ENCODE measurements around the gene PAFAH2. TPM values are rescaled to one million over a fixed set of nuclear protein-coding genes. Genes with fewer than 3 reads are reported as not detected.

PAFAH2 gene
- total RNA-seq, 1 donor from 2014 or later: 6.3 TPM

GRCh38 chr1:26038904-26039303 is 41.0 kb upstream of the PAFAH2 start:
- TF ChIP-seq, protein P1, sequence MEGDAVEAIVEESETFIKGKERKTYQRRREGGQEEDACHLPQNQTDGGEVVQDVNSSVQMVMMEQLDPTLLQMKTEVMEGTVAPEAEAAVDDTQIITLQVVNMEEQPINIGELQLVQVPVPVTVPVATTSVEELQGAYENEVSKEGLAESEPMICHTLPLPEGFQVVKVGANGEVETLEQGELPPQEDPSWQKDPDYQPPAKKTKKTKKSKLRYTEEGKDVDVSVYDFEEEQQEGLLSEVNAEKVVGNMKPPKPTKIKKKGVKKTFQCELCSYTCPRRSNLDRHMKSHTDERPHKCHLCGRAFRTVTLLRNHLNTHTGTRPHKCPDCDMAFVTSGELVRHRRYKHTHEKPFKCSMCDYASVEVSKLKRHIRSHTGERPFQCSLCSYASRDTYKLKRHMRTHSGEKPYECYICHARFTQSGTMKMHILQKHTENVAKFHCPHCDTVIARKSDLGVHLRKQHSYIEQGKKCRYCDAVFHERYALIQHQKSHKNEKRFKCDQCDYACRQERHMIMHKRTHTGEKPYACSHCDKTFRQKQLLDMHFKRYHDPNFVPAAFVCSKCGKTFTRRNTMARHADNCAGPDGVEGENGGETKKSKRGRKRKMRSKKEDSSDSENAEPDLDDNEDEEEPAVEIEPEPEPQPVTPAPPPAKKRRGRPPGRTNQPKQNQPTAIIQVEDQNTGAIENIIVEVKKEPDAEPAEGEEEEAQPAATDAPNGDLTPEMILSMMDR (IDR thresholded peaks at IDR 0.05; ENCODE audit: partially characterized antibody, unreplicated experiment): no peak
- H3K36me3 Mint-ChIP-seq (ENCODE audit: unreplicated experiment): no peaks in the 10 kb centered on the region

DNA sequence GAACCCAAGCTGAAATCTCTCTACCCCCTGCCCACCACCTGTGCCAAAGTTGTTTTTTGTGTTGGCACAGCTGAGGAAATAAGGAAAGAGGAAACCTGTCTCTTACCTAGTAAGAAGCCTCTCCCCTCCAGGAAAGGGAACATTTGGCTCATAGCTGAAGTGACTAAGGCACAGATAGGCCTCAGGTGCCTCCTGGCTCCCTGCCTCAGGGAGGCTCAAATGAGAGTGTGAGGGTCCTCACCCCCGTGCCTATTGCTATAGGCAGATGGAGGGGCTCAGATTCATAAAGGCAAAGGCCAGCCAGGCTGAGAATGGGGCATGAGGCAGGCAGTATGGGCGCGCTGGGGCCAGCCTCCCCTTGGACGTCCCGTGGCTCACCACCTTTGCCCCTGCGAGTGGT is 40.6 kb upstream of the PAFAH2 start:
- Mint-ChIP-seq H3K4me1 (ENCODE audit: low read depth, unreplicated experiment) (no peaks in the 10 kb centered on the region), H3K36me3 (ENCODE audit: unreplicated experiment) (no peaks in the 10 kb centered on the region), H3K27ac (ENCODE audit: unreplicated experiment) (no peak overlapping the region), H3K9me3 (ENCODE audit: unreplicated experiment) (peaks cover 7% of the 10 kb centered on the region), H3K4me3 (ENCODE audit: unreplicated experiment) (no peak overlapping the region), H3K27me3 (ENCODE audit: unreplicated experiment) (peaks cover 5% of the 10 kb centered on the region)
- no peak for DNase-seq
- TF ChIP-seq, protein P1 (IDR thresholded peaks at IDR 0.05; ENCODE audit: partially characterized antibody, unreplicated experiment): no peak

More at GRCh38 chr1:26038904-26039303, 41.0 kb upstream of the PAFAH2 start:
- peaks cover 7% of the 10 kb centered on the region for H3K9me3 Mint-ChIP-seq (ENCODE audit: unreplicated experiment)
- no peak for DNase-seq
- H3K27me3 Mint-ChIP-seq (ENCODE audit: unreplicated experiment): peaks cover 5% of the 10 kb centered on the region
- no peak overlapping the region for H3K4me3 Mint-ChIP-seq (ENCODE audit: unreplicated experiment)
- H3K4me1 Mint-ChIP-seq (ENCODE audit: low read depth, unreplicated experiment): no peaks in the 10 kb centered on the region
- no peak overlapping the region for H3K27ac Mint-ChIP-seq (ENCODE audit: unreplicated experiment)

DNA sequence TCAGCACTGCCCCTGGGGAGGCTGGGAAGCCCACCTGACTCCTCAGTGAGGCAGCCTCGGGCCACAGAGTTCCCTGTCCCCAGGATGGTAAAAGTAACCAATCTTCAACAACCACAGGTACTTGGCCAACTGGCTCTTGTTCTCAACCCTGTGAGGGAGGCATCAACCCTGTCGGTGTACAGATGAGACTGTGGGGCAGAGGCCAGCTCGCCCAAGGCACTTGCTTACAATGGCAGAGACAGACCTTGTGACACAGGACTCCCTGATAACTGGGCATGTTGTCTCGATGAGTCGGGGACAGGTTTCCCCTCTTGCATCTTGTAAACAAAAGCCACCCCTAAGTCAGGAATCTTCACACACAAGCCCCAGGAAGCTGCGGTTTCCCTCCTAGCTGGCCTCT is 40.0 kb upstream of the PAFAH2 start:
- DNase-seq: no peak
- Mint-ChIP-seq H3K9me3 (ENCODE audit: unreplicated experiment) (peaks cover 7% of the 10 kb centered on the region), H3K27ac (ENCODE audit: unreplicated experiment) (no peak overlapping the region), H3K27me3 (ENCODE audit: unreplicated experiment) (peaks cover 3% of the 10 kb centered on the region), H3K36me3 (ENCODE audit: unreplicated experiment) (no peaks in the 10 kb centered on the region), H3K4me3 (ENCODE audit: unreplicated experiment) (no peak overlapping the region), H3K4me1 (ENCODE audit: low read depth, unreplicated experiment) (no peaks in the 10 kb centered on the region)
- TF ChIP-seq, protein P1 (IDR thresholded peaks at IDR 0.05; ENCODE audit: partially characterized antibody, unreplicated experiment): no peak

DNA sequence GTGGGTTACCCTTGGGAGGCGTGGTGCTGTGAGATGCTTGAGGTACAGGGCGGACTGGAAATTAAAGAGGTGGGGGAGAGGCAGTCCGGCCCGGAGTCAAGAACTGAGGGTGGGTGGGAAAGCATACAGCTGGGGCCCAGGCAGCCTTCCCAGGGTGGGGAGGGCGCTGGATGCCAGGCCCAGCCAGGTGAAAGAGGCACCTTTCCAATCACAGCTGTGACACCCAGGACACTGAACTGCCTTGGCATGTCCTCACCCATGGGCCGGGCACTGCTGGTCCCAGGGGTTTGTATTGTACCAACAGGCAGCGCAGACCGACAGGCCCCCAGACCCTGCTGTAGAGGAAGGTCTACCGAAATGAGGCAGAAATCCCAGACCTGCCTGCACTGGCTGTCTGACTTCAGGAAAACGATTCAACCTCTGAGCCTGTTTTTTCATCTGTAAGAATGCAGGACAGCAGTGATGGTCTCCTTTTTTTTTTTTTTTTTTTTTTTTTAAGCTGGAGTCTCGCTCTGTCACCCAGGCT is 39.0 kb upstream of the PAFAH2 start:
- Mint-ChIP-seq H3K4me3 (ENCODE audit: unreplicated experiment) (no peak overlapping the region), H3K4me1 (ENCODE audit: low read depth, unreplicated experiment) (no peaks in the 10 kb centered on the region), H3K36me3 (ENCODE audit: unreplicated experiment) (no peaks in the 10 kb centered on the region), H3K9me3 (ENCODE audit: unreplicated experiment) (peaks cover 8% of the 10 kb centered on the region), H3K27ac (ENCODE audit: unreplicated experiment) (no peak overlapping the region), H3K27me3 (ENCODE audit: unreplicated experiment) (peaks cover 5% of the 10 kb centered on the region)
- no peak for DNase-seq
- TF ChIP-seq, protein P1 (IDR thresholded peaks at IDR 0.05; ENCODE audit: partially characterized antibody, unreplicated experiment): no peak

- Mint-ChIP-seq H3K4me1 (ENCODE audit: low read depth, unreplicated experiment) (peaks cover under 1% of the 10 kb centered on the region), H3K27ac (ENCODE audit: unreplicated experiment) (no peak overlapping the region), H3K4me3 (ENCODE audit: unreplicated experiment) (peak overlapping the region; percentile 94), H3K27me3 (ENCODE audit: unreplicated experiment) (peaks cover 5% of the 10 kb centered on the region), H3K9me3 (ENCODE audit: unreplicated experiment) (peaks cover 8% of the 10 kb centered on the region), H3K36me3 (ENCODE audit: unreplicated experiment) (no peaks in the 10 kb centered on the region)
- DNase-seq: peak; percentile 90
- TF ChIP-seq, protein P1 (IDR thresholded peaks at IDR 0.05; ENCODE audit: partially characterized antibody, unreplicated experiment): peak; percentile 100
These were observed 38.3 kb upstream of the PAFAH2 start for GRCh38 chr1:26035959-26036755.

Measured in glutamatergic neuron (in vitro differentiated cells).